Suppressor macrophage treated with lipopolysaccharide for 1 hour (primary cell): ENCODE measurements around the gene YBEY.

Source experiments
- DNase-seq, 3 donors: peaks; one replicate each; pipeline ENCODE4 v3.0.0-alpha.2; 2020 to 2022

Gene YBEY

GRCh38 chr21:46329796-46330195, 43.7 kb downstream of the YBEY start:
- DNase-seq = no peak

- DNase-seq = no peak
Observed at GRCh38 chr21:46334351-46335140, 48.4 kb downstream of the YBEY start.

- DNase-seq = no peak
Observed at GRCh38 chr21:46336603-46337002, 50.5 kb downstream of the YBEY start.

- DNase-seq = no peak
Observed at GRCh38 chr21:46340998-46341397, 54.9 kb downstream of the YBEY start.

GRCh38 chr21:46344219-46344915, 58.2 kb downstream of the YBEY start:
- no peak for DNase-seq

GRCh38 chr21:46345861-46346260, 59.7 kb downstream of the YBEY start:
- DNase-seq = no peak

GRCh38 chr21:46346296-46347202, 60.4 kb downstream of the YBEY start:
- no peak for DNase-seq

- DNase-seq = no peak
Observed at GRCh38 chr21:46347203-46347550, 61.0 kb downstream of the YBEY start.
